NCI-H1436 (cell line): ENCODE data around the gene SPATA12.

Source experiments
- DNase-seq: peaks from one replicate; lab custom pipeline; 2025; lab: John Stamatoyannopoulos, UW

The SPATA12 gene

GRCh38 chr3:57116501-57116900 lies 56.0 kb downstream of the SPATA12 start:
- DNase-seq = no peak

GRCh38 chr3:57118254-57118653 lies 57.8 kb downstream of the SPATA12 start:
- no peak for DNase-seq

- no peak for DNase-seq
Measured at GRCh38 chr3:57120040-57120439, 59.6 kb downstream of the SPATA12 start.

GRCh38 chr3:57120451-57121174 lies 60.1 kb downstream of the SPATA12 start:
- no peak for DNase-seq
